OCI-LY1 (cell line): Measurements from ENCODE around the gene PTPRT.

Experiments
- H2AFZ ChIP-seq: fragments of 200-600 bp; sonication (generic), shearing (Covaris generic); 2 replicates; pipeline ENCODE4 v1.6.0; 2014; ENCODE audit warnings: antibody characterized with exemption, mild to moderate bottlenecking, low read length
- H3F3A ChIP-seq: fragments of 200-600 bp; sonication (generic), shearing (Covaris generic); 2 replicates; pipeline ENCODE4 v1.6.0; 2014; ENCODE audit warnings: mild to moderate bottlenecking, antibody characterized with exemption, low read length, moderate library complexity; ENCODE audit not compliant: insufficient read depth
- H3K27ac ChIP-seq: fragments of 200-600 bp; sonication (generic); 2 replicates; pipeline ENCODE4 v1.5.1; 2014; ENCODE audit warnings: low read length, mixed run types, mild to moderate bottlenecking, low read depth; ENCODE audit not compliant: poor library complexity, severe bottlenecking
- H3K27me3 ChIP-seq: fragments of 200-600 bp; sonication (generic); 2 replicates; pipeline ENCODE4 v1.6.0; 2014; ENCODE audit warnings: antibody characterized with exemption, mild to moderate bottlenecking, low read length, moderate library complexity; ENCODE audit not compliant: insufficient read depth
- H3K36me3 ChIP-seq: fragments of 200-600 bp; sonication (generic); 2 replicates; pipeline ENCODE4 v1.6.1; 2014; ENCODE audit warnings: mild to moderate bottlenecking, antibody characterized with exemption, low read length, moderate library complexity, mixed read lengths; ENCODE audit not compliant: insufficient read depth
- H3K4me1 ChIP-seq: fragments of 200-600 bp; sonication (generic); 2 replicates; pipeline ENCODE4 v1.5.1; 2014; ENCODE audit warnings: mild to moderate bottlenecking, low read length, moderate library complexity; ENCODE audit not compliant: insufficient read depth, severe bottlenecking
- H3K4me2 ChIP-seq: fragments of 200-600 bp; sonication (generic), shearing (Covaris generic); 2 replicates; pipeline ENCODE4 v1.6.1; 2014; ENCODE audit warnings: low read length
- H3K4me3 ChIP-seq: fragments of 200-600 bp; sonication (generic); 2 replicates; pipeline ENCODE4 v1.5.1; 2014; ENCODE audit warnings: low read length, low read depth, mild to moderate bottlenecking, mixed read lengths; ENCODE audit not compliant: poor library complexity, severe bottlenecking
- H3K79me2 ChIP-seq: fragments of 200-600 bp; shearing (Covaris generic); 2 replicates; pipeline ENCODE4 v1.6.1; 2016; ENCODE audit warnings: mixed run types, low read length, mixed read lengths; ENCODE audit not compliant: insufficient read depth
- H3K9ac ChIP-seq: fragments of 200-600 bp; sonication (generic), shearing (Covaris generic); 2 replicates; pipeline ENCODE4 v1.6.1; 2014; ENCODE audit warnings: mild to moderate bottlenecking, low read length, mixed read lengths
- H3K9me2 ChIP-seq: fragments of 200-600 bp; sonication (generic), shearing (Covaris generic); 2 replicates; pipeline ENCODE4 v1.6.1; 2014; ENCODE audit warnings: low read depth, mild to moderate bottlenecking, low read length, mixed read lengths
- H3K9me3 ChIP-seq: fragments of 200-600 bp; shearing (Covaris generic); 2 replicates; pipeline ENCODE4 v1.6.1; 2014; ENCODE audit warnings: low read length, mixed read lengths
- H4K20me1 ChIP-seq: fragments of 200-600 bp; sonication (generic), shearing (Covaris generic); 2 replicates; pipeline ENCODE4 v1.6.0; 2016; ENCODE audit warnings: mild to moderate bottlenecking, low read length; ENCODE audit not compliant: insufficient read depth
- CTCF ChIP-seq: fragments of 200-600 bp; sonication (generic), shearing (Covaris generic); IDR thresholded peaks from 2 replicates; pipeline ENCODE4 v1.5.1; 2017; ENCODE audit warnings: mild to moderate bottlenecking, antibody characterized with exemption, low read length, moderate library complexity, mixed read lengths
- EZH2 ChIP-seq: fragments of 200-600 bp; sonication (generic), shearing (Covaris generic); IDR thresholded peaks from 2 replicates; pipeline ENCODE4 v1.8.0; 2017; ENCODE audit warnings: borderline replicate concordance, mixed run types, mild to moderate bottlenecking, antibody characterized with exemption, low read length, moderate library complexity, mixed read lengths

PTPRT gene

GRCh38 chr20:42741906-42742305 is 447.8 kb downstream of the PTPRT start:
- H3K27me3 ChIP-seq, result no peaks in the 10 kb centered on the region; the same call in 1 of the 2 replicates
- TF ChIP-seq EZH2 (no peak), CTCF (no peak)
- H3K9me2 ChIP-seq, result no peaks in the 10 kb centered on the region
- H3K36me3 ChIP-seq, result no peaks in the 10 kb centered on the region
- no peak overlapping the region for H3K4me2 ChIP-seq
- no peaks in the 10 kb centered on the region for H4K20me1 ChIP-seq
- H3K9ac ChIP-seq, result no peak overlapping the region
- H2AFZ ChIP-seq, result no peak overlapping the region
- no peaks in the 10 kb centered on the region for H3K9me3 ChIP-seq
- H3K4me1 ChIP-seq, result no peaks in the 10 kb centered on the region
- H3K79me2 ChIP-seq, result no peaks in the 10 kb centered on the region
- no peaks in the 10 kb centered on the region for H3F3A ChIP-seq
- no peak overlapping the region for H3K4me3 ChIP-seq
- no peak overlapping the region for H3K27ac ChIP-seq

GRCh38 chr20:42740226-42740870 is 449.4 kb downstream of the PTPRT start:
- TF ChIP-seq CTCF (no peak), EZH2 (no peak)
- no peak overlapping the region for H3K4me3 ChIP-seq
- no peaks in the 10 kb centered on the region for H3K36me3 ChIP-seq
- H3K79me2 ChIP-seq, result no peaks in the 10 kb centered on the region
- no peak overlapping the region for H3K4me2 ChIP-seq
- H2AFZ ChIP-seq, result no peak overlapping the region
- no peaks in the 10 kb centered on the region for H3K9me2 ChIP-seq
- H4K20me1 ChIP-seq, result no peaks in the 10 kb centered on the region
- H3K4me1 ChIP-seq, result no peaks in the 10 kb centered on the region
- no peak overlapping the region for H3K27ac ChIP-seq
- no peaks in the 10 kb centered on the region; the same call in 1 of the 2 replicates for H3K27me3 ChIP-seq
- no peaks in the 10 kb centered on the region for H3F3A ChIP-seq
- no peaks in the 10 kb centered on the region for H3K9me3 ChIP-seq
- no peak overlapping the region for H3K9ac ChIP-seq

GRCh38 chr20:42739683-42740082 is 450.0 kb downstream of the PTPRT start:
- H3K79me2 ChIP-seq, result no peaks in the 10 kb centered on the region
- no peaks in the 10 kb centered on the region for H4K20me1 ChIP-seq
- H3F3A ChIP-seq, result no peaks in the 10 kb centered on the region

More at GRCh38 chr20:42739683-42740082, 450.0 kb downstream of the PTPRT start:
- Histone ChIP-seq H3K9ac (no peak overlapping the region), H3K9me2 (no peaks in the 10 kb centered on the region), H3K4me1 (no peaks in the 10 kb centered on the region), H3K27me3 (no peaks in the 10 kb centered on the region; the same call in 1 of the 2 replicates), H3K27ac (no peak overlapping the region), H2AFZ (no peak overlapping the region), H3K36me3 (no peaks in the 10 kb centered on the region), H3K4me3 (no peak overlapping the region), H3K9me3 (no peaks in the 10 kb centered on the region), H3K4me2 (no peak overlapping the region)
- TF ChIP-seq EZH2, result no peak
- TF ChIP-seq CTCF, result no peak
